ENCODE data around the gene LIMK1. TPM values are rescaled to one million over a fixed set of nuclear protein-coding genes. Genes with fewer than 3 reads are reported as not detected.

Gene LIMK1
- total and polyA plus RNA-seq, 2 of the 13 experiments (the other 11 are each of a cell fraction or from before 2014, with no cell fraction given) = 8.9 to 18.8 TPM

DNA sequence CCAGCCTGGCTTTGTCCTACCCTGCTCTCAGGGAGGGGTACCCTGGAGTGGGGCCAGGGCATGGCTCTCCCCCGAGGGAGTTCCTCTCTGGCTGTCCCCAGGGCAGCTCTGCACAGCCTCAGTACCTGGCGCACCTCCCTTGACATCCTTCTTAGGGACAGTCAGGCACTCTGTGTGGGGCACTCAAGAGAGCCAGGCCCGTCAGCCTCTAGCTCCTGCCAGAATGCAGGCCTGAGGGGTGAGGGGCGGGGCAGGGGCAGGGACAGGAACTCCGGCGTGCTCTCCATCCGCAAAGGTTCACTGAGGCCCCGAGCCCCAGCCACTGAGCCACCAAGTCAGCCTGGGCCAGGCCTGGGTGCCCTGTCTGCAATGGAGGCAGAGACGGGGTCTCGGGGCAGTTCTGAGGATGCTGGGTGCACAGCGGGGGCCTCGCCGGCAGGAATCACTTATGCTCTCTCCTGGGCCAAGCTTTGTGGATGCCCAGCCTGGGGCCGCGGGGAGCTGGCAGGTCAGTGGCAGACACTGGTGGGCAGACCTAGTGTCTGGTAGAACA is 10.1 kb downstream of the LIMK1 start:
- Histone ChIP-seq H3K79me2 (ENCODE audit: insufficient read depth, low read length) (no peaks in the 10 kb centered on the region), H4K20me1 (ENCODE audit: insufficient read depth, low read length) (no peaks in the 10 kb centered on the region), H2AFZ (ENCODE audit: low read length) (no peak overlapping the region), H3K9me3 (ENCODE audit: low read length) (no peaks in the 10 kb centered on the region), H3K4me2 (ENCODE audit: low read depth, low read length) (no peak overlapping the region), H3K27ac (ENCODE audit: extremely low read length, insufficient read depth, low read length) (no peak overlapping the region), H3K27me3 (ENCODE audit: control insufficient read depth in 1 of 2, insufficient read depth in 2 of 2, low read length in 2 of 2) (no peaks in the 10 kb centered on the region), H3K9ac (ENCODE audit: insufficient read depth, low read depth, low read length) (no peak overlapping the region), H3K4me1 (ENCODE audit: insufficient read depth, low read length) (no peaks in the 10 kb centered on the region), H3K4me3 (replicated peaks in 1 of 3; ENCODE audit: insufficient read depth in 1 of 3, low read depth in 2 of 3, low read length in 3 of 3) (no peak overlapping the region), H3K36me3 (replicated peaks in 1 of 2; ENCODE audit: control insufficient read depth in 1 of 2, insufficient read depth in 2 of 2, low read length in 2 of 2) (peaks cover 0 to 9% of the 10 kb centered on the region in 2 experiments; a peak in 3 of 5 replicates)
- intact Hi-C loops (cut with micrococcal nuclease; ENCODE audit: unreplicated experiment) (no loop called here), in situ Hi-C loops (cut with HindIII; ENCODE audit: extremely low pct_ligation_motif_present, low pct_unique_long_range_greater_than_20kb) (no loop called here)
- ATAC-seq (no peak; the same call in 2 of the 3 replicates), FAIRE-seq (no peak), DNase-seq (ENCODE audit: low spot score) (no peak)
- 95% methylated on average over 9 of the region's 15 CpGs for WGBS (ENCODE audit: low lambda C conversion rate)
- CTCF ChIA-PET (ENCODE audit: low intra/inter-chr PET ratio, low total read pairs) = no interaction called here
- POLR2A ChIA-PET = no interaction called here
- TF ChIP-seq, protein P1, sequence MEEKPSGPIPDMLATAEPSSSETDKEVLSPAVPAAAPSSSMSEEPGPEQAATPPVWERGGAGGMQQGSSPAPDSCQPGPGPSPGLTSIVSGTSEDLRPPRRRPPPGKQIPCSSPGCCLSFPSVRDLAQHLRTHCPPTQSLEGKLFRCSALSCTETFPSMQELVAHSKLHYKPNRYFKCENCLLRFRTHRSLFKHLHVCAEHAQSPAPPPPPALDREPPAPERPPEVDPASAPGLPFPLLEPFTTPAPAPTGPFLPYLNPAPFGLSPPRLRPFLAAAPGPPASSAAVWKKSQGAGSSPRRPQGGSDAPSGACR (CRISPR knock-in tag; IDR thresholded peaks at IDR 0.05) = no peak
- no peak for TF ChIP-seq ADNP (CRISPR knock-in tag; IDR thresholded peaks at IDR 0.05)
- TF ChIP-seq ZNF660 (CRISPR knock-in tag; IDR thresholded peaks at IDR 0.05; ENCODE audit: borderline replicate concordance, low read depth) = no peak
- no peak for TF ChIP-seq CCAR2 (optimal IDR thresholded peaks at IDR 0.05; ENCODE audit: low read depth, low read length)
- TF ChIP-seq ZMYM2 (CRISPR knock-in tag; IDR thresholded peaks at IDR 0.05) = no peak
- no peak for TF ChIP-seq ZNF570 (CRISPR knock-in tag; IDR thresholded peaks at IDR 0.05; ENCODE audit: borderline replicate concordance)
- no peak for TF ChIP-seq DMAP1 (CRISPR knock-in tag; IDR thresholded peaks at IDR 0.05)
- no TSS peak for BruUV-seq (replicated peaks)

All from HepG2 (cell line).